Panc1 (cell line): Measurements from ENCODE around the gene SPHKAP. TPM values are rescaled to one million over a fixed set of nuclear protein-coding genes. Genes with fewer than 3 reads are reported as not detected.

Experiments used
- ATAC-seq: fragments of 200-7000 bp; cut with Tn5 transposase; 2 replicates; pipeline ENCODE4 v1.9.1; 2020; ENCODE audit warnings: mild to moderate bottlenecking, moderate library complexity
- BruUV-seq: library from RNA; stranded (reverse); fragments of 400-500 nt; replicated peaks from 2 replicates; lab custom pipeline; 2021; lab: Mats Ljungman, UMichigan
- CTCF ChIA-PET: fragments of 300-600 bp; sonication (Branson Sonifier 250); formaldehyde crosslinking; loops from one replicate; lab custom pipeline; 2022; ENCODE audit warnings: antibody characterized with exemption; lab: Charles Lee
- POLR2A ChIA-PET: fragments of 300-600 bp; sonication (Branson Sonifier 250); formaldehyde crosslinking; loops from one replicate; lab custom pipeline; 2022; ENCODE audit warnings: antibody characterized with exemption; lab: Charles Lee
- DNase-seq: peaks from one replicate; pipeline ENCODE4 v3.0.0-alpha.2; 2010; ENCODE audit warnings: low read depth, low spot score
- H3K27ac ChIP-seq: 2 replicates; pipeline ENCODE4 v1.5.1; 2011; ENCODE audit warnings: mild to moderate bottlenecking, low read length, inconsistent platforms
- H3K27me3 ChIP-seq: fragments of 200-500 bp; sonication (Bioruptor generic); 2 replicates; pipeline ENCODE4 v1.6.0; 2014; ENCODE audit warnings: low read length, inconsistent platforms; ENCODE audit not compliant: control insufficient read depth, insufficient read depth
- H3K36me3 ChIP-seq: fragments of 200-500 bp; sonication (Bioruptor generic); 2 replicates; pipeline ENCODE4 v1.5.1; 2014; ENCODE audit warnings: inconsistent platforms, mild to moderate bottlenecking, low read length, moderate library complexity; ENCODE audit not compliant: control insufficient read depth, insufficient read depth
- H3K4me1 ChIP-seq: 2 replicates; pipeline ENCODE4 v1.5.1; 2011; ENCODE audit warnings: inconsistent platforms, mild to moderate bottlenecking, low read length, moderate library complexity; ENCODE audit not compliant: control insufficient read depth, insufficient read depth
- H3K4me3 ChIP-seq, 2 experiments: 2 replicates each; pipeline ENCODE4 v1.5.1; 2011 to 2012; ENCODE audit warnings: low read depth in 2 of 2, low read length in 2 of 2, mild to moderate bottlenecking in 2 of 2, inconsistent platforms in 1 of 2, moderate library complexity in 1 of 2
- H3K9me3 ChIP-seq: fragments of 200-500 bp; sonication (Bioruptor generic); 2 replicates; pipeline ENCODE4 v1.5.1; 2014; ENCODE audit warnings: low read depth, mild to moderate bottlenecking, inconsistent platforms, low read length, moderate library complexity; ENCODE audit not compliant: control insufficient read depth, insufficient read depth
- POLR2AphosphoS5 ChIP-seq: IDR thresholded peaks from 2 replicates; pipeline ENCODE4 v1.6.1; 2012; ENCODE audit warnings: mild to moderate bottlenecking, low read depth, low read length, moderate library complexity
- SIN3A ChIP-seq: IDR thresholded peaks from 2 replicates; pipeline ENCODE4 v1.6.1; 2012; ENCODE audit warnings: low read depth, mild to moderate bottlenecking, low read length, moderate library complexity, borderline replicate concordance; ENCODE audit not compliant: insufficient read depth
- TCF7L2 ChIP-seq: IDR thresholded peaks from 2 replicates; pipeline ENCODE4 v1.6.1; 2011; ENCODE audit warnings: mild to moderate bottlenecking, low read depth, low read length, inconsistent platforms
- in situ Hi-C: cut with HindIII; loops from 2 replicates; pipeline ENCODE4 v1.10.0; 2016; ENCODE audit warnings: low sequenced_read_pairs, low pct_unique_long_range_greater_than_20kb
- intact Hi-C: fragments of 100-400 bp; cut with micrococcal nuclease; formaldehyde crosslinking; loops from one replicate; pipeline ENCODE4 v1.10.0; 2022; ENCODE audit not compliant: unreplicated experiment
- total RNA-seq: library from RNA; stranded (reverse); gene quantifications from one replicate; pipeline ENCODE4 v1.2.1, GENCODE V29; 2021; ENCODE audit not compliant: unreplicated experiment
- TF ChIP-seq, protein P1 (sequence below): fragments of 450-650 bp; IDR thresholded peaks from 2 replicates; pipeline ENCODE4 v1.5.1; 2017; ENCODE audit warnings: mild to moderate bottlenecking
- TF ChIP-seq, protein P2 (sequence below), 2 experiments: IDR thresholded peaks; 2 replicates each; pipeline ENCODE4 v1.6.1; 2011 to 2012; ENCODE audit warnings: low read depth in 2 of 2, control low read depth in 1 of 2, low read length in 1 of 2, mild to moderate bottlenecking in 1 of 2, moderate library complexity in 1 of 2; ENCODE audit not compliant: insufficient read depth in 1 of 2

SPHKAP gene
- total RNA-seq, 1 experiment from 2014 or later = not detected

DNA sequence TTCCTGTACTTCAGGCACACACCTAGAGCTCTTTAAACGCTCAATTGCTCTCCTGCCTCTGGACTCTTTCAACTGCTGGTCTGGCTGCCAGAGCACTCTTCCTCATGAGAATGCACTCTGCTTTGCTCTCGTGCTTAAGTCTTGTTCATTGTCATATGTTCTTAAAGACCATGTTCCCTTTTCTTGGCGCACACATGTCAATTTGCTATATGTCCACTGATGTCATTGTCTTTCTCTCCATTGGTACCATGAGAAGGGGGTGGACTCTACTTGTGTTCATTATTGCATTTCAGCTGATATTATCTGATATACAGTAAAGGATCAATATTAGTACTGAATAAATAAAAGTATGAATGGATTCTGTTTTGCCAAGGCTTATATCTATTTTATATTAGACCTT lies 16.8 kb downstream of the SPHKAP start:
- H3K27ac ChIP-seq = no peak overlapping the region
- CTCF ChIA-PET = no interaction called here
- POLR2A ChIA-PET = no interaction called here
- H3K9me3 ChIP-seq = no peaks in the 10 kb centered on the region
- no peaks in the 10 kb centered on the region for H3K36me3 ChIP-seq
- in situ Hi-C loops = no loop called here
- no peak for DNase-seq
- intact Hi-C loops = no loop called here
- no peaks in the 10 kb centered on the region for H3K4me1 ChIP-seq
- no TSS peak for BruUV-seq
- no peaks in the 10 kb centered on the region for H3K27me3 ChIP-seq
- ATAC-seq = no peak
- H3K4me3 ChIP-seq = no peak overlapping the region
- TF ChIP-seq TCF7L2 (no peak), POLR2AphosphoS5 (no peak)

DNA sequence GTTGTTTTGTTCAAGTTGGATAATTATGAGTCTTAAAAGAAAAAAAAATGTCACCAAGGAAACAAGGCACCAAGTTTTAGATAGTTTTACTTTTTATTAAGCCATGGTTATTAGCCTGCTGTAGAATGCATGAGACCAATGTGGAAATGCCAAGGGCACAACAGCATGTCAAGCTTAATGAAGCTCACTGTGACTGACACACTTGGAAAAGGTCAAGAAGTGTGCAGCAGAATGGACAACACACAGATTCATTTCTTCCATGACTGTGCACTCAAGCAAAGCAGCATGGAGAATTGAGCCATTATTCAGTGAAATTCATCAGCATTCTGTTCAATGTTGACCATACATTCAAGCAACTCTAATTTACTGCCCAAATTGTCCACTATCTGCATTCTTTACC lies 23.6 kb downstream of the SPHKAP start:
- no peak for ATAC-seq
- Histone ChIP-seq H3K27ac (no peak overlapping the region), H3K27me3 (no peaks in the 10 kb centered on the region), H3K9me3 (peaks cover 2% of the 10 kb centered on the region; the same call in 1 of the 2 replicates), H3K4me1 (no peaks in the 10 kb centered on the region), H3K36me3 (no peaks in the 10 kb centered on the region), H3K4me3 (no peak overlapping the region)
- DNase-seq = no peak
- BruUV-seq = no TSS peak
- ChIA-PET POLR2A (no interaction called here), CTCF (no interaction called here)
- intact Hi-C loops = no loop called here
- in situ Hi-C loops = no loop called here
- TF ChIP-seq SIN3A = no peak
- TF ChIP-seq POLR2AphosphoS5 = no peak
- TF ChIP-seq, protein P1, sequence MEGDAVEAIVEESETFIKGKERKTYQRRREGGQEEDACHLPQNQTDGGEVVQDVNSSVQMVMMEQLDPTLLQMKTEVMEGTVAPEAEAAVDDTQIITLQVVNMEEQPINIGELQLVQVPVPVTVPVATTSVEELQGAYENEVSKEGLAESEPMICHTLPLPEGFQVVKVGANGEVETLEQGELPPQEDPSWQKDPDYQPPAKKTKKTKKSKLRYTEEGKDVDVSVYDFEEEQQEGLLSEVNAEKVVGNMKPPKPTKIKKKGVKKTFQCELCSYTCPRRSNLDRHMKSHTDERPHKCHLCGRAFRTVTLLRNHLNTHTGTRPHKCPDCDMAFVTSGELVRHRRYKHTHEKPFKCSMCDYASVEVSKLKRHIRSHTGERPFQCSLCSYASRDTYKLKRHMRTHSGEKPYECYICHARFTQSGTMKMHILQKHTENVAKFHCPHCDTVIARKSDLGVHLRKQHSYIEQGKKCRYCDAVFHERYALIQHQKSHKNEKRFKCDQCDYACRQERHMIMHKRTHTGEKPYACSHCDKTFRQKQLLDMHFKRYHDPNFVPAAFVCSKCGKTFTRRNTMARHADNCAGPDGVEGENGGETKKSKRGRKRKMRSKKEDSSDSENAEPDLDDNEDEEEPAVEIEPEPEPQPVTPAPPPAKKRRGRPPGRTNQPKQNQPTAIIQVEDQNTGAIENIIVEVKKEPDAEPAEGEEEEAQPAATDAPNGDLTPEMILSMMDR = no peak
- TF ChIP-seq, protein P2, sequence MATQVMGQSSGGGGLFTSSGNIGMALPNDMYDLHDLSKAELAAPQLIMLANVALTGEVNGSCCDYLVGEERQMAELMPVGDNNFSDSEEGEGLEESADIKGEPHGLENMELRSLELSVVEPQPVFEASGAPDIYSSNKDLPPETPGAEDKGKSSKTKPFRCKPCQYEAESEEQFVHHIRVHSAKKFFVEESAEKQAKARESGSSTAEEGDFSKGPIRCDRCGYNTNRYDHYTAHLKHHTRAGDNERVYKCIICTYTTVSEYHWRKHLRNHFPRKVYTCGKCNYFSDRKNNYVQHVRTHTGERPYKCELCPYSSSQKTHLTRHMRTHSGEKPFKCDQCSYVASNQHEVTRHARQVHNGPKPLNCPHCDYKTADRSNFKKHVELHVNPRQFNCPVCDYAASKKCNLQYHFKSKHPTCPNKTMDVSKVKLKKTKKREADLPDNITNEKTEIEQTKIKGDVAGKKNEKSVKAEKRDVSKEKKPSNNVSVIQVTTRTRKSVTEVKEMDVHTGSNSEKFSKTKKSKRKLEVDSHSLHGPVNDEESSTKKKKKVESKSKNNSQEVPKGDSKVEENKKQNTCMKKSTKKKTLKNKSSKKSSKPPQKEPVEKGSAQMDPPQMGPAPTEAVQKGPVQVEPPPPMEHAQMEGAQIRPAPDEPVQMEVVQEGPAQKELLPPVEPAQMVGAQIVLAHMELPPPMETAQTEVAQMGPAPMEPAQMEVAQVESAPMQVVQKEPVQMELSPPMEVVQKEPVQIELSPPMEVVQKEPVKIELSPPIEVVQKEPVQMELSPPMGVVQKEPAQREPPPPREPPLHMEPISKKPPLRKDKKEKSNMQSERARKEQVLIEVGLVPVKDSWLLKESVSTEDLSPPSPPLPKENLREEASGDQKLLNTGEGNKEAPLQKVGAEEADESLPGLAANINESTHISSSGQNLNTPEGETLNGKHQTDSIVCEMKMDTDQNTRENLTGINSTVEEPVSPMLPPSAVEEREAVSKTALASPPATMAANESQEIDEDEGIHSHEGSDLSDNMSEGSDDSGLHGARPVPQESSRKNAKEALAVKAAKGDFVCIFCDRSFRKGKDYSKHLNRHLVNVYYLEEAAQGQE (IDR thresholded peaks at IDR 0.05; ENCODE audit: insufficient read depth in 1 of 2, low read depth in 2 of 2, low read length in 1 of 2) = no peak
- TF ChIP-seq TCF7L2 = no peak

DNA sequence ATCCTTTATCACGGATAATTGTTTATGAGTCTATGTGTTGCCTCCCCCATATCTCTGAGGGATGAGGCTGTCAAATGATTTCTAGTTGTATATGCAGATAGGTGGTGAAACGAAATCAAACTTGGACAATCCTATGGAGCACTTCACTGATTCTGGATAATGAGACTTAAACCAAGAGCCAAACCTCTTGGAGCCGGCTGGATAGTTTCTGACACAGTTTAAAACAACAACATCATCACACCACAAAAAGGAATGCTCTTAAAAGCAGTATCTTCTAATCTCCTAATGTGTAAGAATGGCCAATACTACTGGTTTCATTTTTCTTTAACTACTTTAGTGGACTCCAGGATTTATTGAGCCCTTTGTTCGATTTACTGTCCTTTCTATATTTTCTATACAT lies 36.5 kb downstream of the SPHKAP start:
- Histone ChIP-seq H3K27ac (no peak overlapping the region), H3K9me3 (no peaks in the 10 kb centered on the region), H3K27me3 (no peaks in the 10 kb centered on the region), H3K36me3 (no peaks in the 10 kb centered on the region), H3K4me3 (no peak overlapping the region), H3K4me1 (no peaks in the 10 kb centered on the region)
- intact Hi-C loops = no loop called here
- TF ChIP-seq, protein P1 = no peak
- TF ChIP-seq, protein P2 (IDR thresholded peaks at IDR 0.05; ENCODE audit: insufficient read depth in 1 of 2, low read depth in 2 of 2, low read length in 1 of 2) = no peak
- TF ChIP-seq SIN3A = no peak
- TF ChIP-seq POLR2AphosphoS5 = no peak
- TF ChIP-seq TCF7L2 = no peak
- ChIA-PET POLR2A (no interaction called here), CTCF (no interaction called here)
- ATAC-seq = no peak
- BruUV-seq = no TSS peak
- DNase-seq = no peak
- in situ Hi-C loops = no loop called here
